GM23338 (cell line): Measurements from ENCODE around the gene EEF1G.

ENCODE experiments used
- TF ChIP-seq, protein P1 (sequence below): IDR thresholded peaks from 2 replicates; pipeline ENCODE4 v1.6.1; 2016; ENCODE audit warnings: antibody characterized with exemption
- TF ChIP-seq, protein P2 (sequence below): IDR thresholded peaks from one replicate; pipeline ENCODE4 v1.6.1; 2018; ENCODE audit warnings: antibody characterized with exemption; ENCODE audit not compliant: unreplicated experiment

DNA sequence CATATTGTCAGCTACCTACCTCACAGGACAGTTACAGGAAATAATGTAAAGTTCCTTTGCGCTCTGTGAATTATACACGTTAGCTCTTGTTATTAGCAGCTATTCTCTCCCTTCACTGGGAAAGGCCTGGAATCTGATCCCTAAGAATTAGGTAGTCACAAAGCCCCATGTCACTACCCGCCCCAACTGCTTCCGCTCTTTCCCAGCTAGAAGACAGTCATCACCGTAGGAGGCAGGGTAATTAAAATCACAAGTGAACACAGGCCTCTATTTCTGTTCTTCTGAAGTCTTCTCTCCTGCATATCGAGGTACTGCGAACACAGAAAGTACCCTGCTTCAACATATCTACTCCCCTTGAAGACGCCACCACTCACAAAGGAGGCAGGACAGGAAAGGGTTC lies 14.5 kb downstream of the EEF1G start:
- TF ChIP-seq, protein P1, sequence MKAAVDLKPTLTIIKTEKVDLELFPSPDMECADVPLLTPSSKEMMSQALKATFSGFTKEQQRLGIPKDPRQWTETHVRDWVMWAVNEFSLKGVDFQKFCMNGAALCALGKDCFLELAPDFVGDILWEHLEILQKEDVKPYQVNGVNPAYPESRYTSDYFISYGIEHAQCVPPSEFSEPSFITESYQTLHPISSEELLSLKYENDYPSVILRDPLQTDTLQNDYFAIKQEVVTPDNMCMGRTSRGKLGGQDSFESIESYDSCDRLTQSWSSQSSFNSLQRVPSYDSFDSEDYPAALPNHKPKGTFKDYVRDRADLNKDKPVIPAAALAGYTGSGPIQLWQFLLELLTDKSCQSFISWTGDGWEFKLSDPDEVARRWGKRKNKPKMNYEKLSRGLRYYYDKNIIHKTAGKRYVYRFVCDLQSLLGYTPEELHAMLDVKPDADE, result no peak
- TF ChIP-seq, protein P2, sequence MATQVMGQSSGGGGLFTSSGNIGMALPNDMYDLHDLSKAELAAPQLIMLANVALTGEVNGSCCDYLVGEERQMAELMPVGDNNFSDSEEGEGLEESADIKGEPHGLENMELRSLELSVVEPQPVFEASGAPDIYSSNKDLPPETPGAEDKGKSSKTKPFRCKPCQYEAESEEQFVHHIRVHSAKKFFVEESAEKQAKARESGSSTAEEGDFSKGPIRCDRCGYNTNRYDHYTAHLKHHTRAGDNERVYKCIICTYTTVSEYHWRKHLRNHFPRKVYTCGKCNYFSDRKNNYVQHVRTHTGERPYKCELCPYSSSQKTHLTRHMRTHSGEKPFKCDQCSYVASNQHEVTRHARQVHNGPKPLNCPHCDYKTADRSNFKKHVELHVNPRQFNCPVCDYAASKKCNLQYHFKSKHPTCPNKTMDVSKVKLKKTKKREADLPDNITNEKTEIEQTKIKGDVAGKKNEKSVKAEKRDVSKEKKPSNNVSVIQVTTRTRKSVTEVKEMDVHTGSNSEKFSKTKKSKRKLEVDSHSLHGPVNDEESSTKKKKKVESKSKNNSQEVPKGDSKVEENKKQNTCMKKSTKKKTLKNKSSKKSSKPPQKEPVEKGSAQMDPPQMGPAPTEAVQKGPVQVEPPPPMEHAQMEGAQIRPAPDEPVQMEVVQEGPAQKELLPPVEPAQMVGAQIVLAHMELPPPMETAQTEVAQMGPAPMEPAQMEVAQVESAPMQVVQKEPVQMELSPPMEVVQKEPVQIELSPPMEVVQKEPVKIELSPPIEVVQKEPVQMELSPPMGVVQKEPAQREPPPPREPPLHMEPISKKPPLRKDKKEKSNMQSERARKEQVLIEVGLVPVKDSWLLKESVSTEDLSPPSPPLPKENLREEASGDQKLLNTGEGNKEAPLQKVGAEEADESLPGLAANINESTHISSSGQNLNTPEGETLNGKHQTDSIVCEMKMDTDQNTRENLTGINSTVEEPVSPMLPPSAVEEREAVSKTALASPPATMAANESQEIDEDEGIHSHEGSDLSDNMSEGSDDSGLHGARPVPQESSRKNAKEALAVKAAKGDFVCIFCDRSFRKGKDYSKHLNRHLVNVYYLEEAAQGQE, result no peak
